Thymus (tissue), 11 donors: Measurements from ENCODE around the gene ZYG11B. TPM values are rescaled to one million over a fixed set of nuclear protein-coding genes. Genes with fewer than 3 reads are reported as not detected.
"Not testable (repeated sequence)": the region's sequence is repeated elsewhere in the genome, so short reads cannot be mapped to it uniquely, and the experiment has no call there.

Experiments used
- DNase-seq, 9 donors: peaks; one replicate each; pipeline ENCODE4 v3.0.0-alpha.2; 2013; ENCODE audit warnings: low spot score in 9 of 9, low read depth in 6 of 9, missing footprints in 1 of 9
- H3K27ac ChIP-seq, 2 donors: one replicate each; pipeline ENCODE4 v1.5.1; 2013; ENCODE audit warnings: control low read depth in 1 of 2, low read depth in 1 of 2, low read length in 1 of 2, mild to moderate bottlenecking in 1 of 2, moderate library complexity in 1 of 2
- H3K27me3 ChIP-seq, 2 donors: one replicate each; pipeline ENCODE4 v1.5.1; 2013; ENCODE audit warnings: low read length in 1 of 2; ENCODE audit not compliant: control insufficient read depth in 2 of 2, insufficient read depth in 1 of 2
- H3K36me3 ChIP-seq, 2 donors: one replicate each; pipeline ENCODE4 v1.5.1; 2013; ENCODE audit warnings: low read length in 1 of 2, mild to moderate bottlenecking in 1 of 2, moderate library complexity in 1 of 2; ENCODE audit not compliant: control insufficient read depth in 2 of 2, insufficient read depth in 2 of 2
- H3K4me1 ChIP-seq, 2 donors: one replicate each; pipeline ENCODE4 v1.5.1; 2013; ENCODE audit warnings: low read length in 2 of 2; ENCODE audit not compliant: control insufficient read depth in 2 of 2, insufficient read depth in 2 of 2
- H3K4me3 ChIP-seq, 2 donors: one replicate each; pipeline ENCODE4 v1.5.1; 2013; ENCODE audit warnings: low read length in 2 of 2, control low read depth in 1 of 2, mild to moderate bottlenecking in 1 of 2
- H3K9me3 ChIP-seq, 2 donors: one replicate each; pipeline ENCODE4 v1.5.1; 2013; ENCODE audit warnings: low read length in 1 of 2, mild to moderate bottlenecking in 1 of 2; ENCODE audit not compliant: control insufficient read depth in 2 of 2, insufficient read depth in 1 of 2
- WGBS: extraction: QIAGEN DNeasy Blood & Tissue Kit; methylation state at CpG from one replicate; pipeline ENCODE4 v1.1.7; 2013; 5-methylcytosine and 5-hydroxymethylcytosine counted together
- polyA plus RNA-seq: library from polyadenylated mRNA; stranded (reverse); fragments of 200-250 nt; gene quantifications from one replicate; pipeline ENCODE4 v1.2.3, GENCODE V29; 2013
- total RNA-seq: library from RNA; stranded (reverse); fragments of 120-200 nt; gene quantifications from one replicate; pipeline ENCODE4 v1.2.4, GENCODE V29; 2013
- donor health status: healthy.

The ZYG11B gene
- total and polyA plus RNA-seq, 2 donors = 9.0 to 10.8 TPM

DNA sequence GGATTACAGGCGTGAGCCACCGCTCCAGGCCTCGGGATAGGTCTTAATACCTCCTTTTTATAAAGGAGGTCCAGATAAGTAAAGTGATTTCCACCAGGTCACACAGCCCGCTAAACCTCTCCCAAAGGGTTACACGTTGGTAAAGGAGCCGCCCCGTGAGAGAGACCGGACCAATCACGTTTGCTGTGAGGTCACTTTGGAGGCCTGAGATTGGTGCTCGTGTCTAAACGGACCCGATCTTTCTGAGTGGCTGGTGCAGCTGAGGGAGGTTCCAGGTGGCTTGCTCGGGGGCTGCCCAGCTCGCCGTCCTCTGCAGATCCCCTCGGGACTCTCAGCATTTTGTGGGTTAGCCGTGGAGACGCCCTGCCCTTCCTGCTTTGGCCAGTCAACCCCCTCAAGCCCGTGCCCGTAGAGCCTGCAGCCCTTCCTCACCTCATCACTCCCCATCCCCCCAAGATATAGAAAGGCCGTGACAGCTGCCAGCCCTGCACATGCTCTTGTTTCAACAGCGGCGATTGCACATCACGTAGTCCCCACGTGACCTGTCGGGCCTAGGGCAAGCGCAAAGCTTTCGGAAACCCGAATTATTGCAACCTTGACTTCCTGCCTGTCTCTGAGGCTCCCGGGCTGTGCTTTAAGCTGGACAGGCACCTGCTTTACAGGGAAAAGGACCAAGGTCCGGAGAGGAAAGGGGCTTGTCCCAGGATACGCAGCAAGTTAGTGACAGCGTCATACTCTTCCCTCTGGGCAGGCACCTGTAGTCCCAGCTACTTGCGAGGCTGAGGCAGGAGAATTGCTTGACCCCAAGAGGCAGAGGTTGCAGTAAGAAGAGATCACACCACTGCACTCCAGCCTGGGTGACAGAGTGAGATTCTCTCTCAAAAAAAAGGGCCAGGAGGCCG, 23.1 kb upstream of the ZYG11B start:
- Histone ChIP-seq H3K4me1 (peaks cover 0 to 15% of the 10 kb centered on the region in 2 donors), H3K9me3 (peaks cover 0 to 5% of the 10 kb centered on the region in 2 donors), H3K27me3 (peaks cover 2 to 4% of the 10 kb centered on the region in 2 donors), H3K27ac (peak overlapping the region; percentile 85 to 89), H3K36me3 (no peaks in the 10 kb centered on the region), H3K4me3 (peak overlapping the region; percentile 50 to 56)
- WGBS = 8% methylated on average over 35 of the region's 35 CpGs
- peak; percentile 63 to 92 (median 78) for DNase-seq

DNA sequence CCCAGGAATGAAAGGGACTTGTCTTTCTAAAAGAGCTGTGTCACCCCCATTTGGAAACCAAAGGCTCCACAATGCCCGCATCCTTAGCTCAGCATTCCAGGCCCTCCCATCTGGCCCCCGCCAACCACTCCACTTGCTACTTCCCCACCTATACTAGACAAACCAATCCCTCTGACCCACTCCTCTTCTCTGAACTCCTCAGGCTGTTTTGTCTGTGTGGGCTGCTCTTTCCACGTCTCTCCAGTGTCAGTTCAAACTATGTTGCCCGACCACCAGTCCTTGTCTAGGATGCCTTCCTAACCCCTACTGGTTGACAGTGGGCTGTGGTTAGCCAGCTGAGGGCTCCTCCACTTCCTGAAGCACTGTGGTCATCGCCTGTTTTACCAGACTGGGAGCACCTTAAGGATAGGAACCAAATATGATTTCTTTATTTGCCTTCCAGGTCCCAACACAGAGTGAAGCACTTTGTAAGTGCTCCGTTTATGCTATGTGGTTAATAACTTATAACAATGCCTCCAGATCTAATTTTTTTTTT, 20.1 kb upstream of the ZYG11B start:
- H3K27ac ChIP-seq = no peak overlapping the region
- H3K27me3 ChIP-seq = no peaks in the 10 kb centered on the region
- H3K4me3 ChIP-seq = no peak overlapping the region
- DNase-seq = no peak
- H3K4me1 ChIP-seq = peaks cover 0 to 11% of the 10 kb centered on the region in 2 donors
- peaks cover 0 to 5% of the 10 kb centered on the region in 2 donors for H3K9me3 ChIP-seq
- no peaks in the 10 kb centered on the region for H3K36me3 ChIP-seq
- 47% methylated on average over 6 of the region's 6 CpGs for WGBS

DNA sequence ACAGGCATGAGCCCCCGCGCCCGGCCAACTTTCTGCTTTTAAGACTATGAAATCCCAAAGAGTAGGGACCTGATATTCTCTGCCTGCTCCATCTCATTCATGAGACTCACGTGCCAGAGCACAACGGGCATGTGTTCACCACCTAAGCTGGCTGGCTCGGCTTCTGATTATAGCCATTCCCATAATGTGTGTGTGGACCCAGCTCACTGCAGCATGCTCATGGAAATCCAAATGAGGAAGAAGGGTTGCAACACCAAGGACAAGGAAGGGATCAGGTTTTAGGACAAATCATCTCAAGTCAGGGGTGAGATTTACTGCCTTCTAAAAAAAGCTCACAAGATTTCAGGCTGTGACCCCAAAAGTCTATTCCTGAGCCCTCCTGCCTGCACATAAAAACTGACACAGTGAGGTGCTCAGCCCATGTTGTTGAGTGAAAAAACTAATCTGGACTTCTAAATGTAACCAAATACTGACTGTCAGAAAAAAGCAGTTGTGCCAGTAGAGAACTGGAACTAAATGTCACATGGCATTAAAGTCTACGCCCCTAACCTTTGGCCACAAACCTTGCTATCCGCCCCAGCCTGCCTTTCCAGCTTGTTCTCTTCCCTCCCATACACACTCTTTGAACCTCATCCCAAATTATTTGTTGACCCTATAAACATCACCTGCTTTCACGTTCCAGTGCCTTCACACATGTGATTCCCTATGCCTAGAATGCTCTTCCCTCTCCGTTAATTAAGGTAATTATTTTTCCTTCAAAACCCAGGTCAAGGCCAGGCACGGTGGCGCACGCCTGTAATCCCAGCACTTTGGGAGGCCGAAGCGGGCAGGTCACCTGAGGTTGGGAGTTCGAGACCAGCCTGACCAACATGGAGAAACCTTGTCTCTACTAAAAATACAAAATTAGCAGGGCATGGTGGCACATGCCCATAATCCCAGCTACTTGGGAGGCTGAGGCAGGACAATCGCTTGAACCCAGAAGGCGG, 19.0 kb upstream of the ZYG11B start:
- H3K4me1 ChIP-seq = peaks cover 0 to 11% of the 10 kb centered on the region in 2 donors
- DNase-seq = no peak
- no peak overlapping the region for H3K27ac ChIP-seq
- 97% methylated on average over 18 of the region's 18 CpGs for WGBS
- H3K4me3 ChIP-seq = no peak overlapping the region
- no peaks in the 10 kb centered on the region for H3K27me3 ChIP-seq
- H3K9me3 ChIP-seq = peaks cover 0 to 5% of the 10 kb centered on the region in 2 donors
- no peaks in the 10 kb centered on the region for H3K36me3 ChIP-seq

DNA sequence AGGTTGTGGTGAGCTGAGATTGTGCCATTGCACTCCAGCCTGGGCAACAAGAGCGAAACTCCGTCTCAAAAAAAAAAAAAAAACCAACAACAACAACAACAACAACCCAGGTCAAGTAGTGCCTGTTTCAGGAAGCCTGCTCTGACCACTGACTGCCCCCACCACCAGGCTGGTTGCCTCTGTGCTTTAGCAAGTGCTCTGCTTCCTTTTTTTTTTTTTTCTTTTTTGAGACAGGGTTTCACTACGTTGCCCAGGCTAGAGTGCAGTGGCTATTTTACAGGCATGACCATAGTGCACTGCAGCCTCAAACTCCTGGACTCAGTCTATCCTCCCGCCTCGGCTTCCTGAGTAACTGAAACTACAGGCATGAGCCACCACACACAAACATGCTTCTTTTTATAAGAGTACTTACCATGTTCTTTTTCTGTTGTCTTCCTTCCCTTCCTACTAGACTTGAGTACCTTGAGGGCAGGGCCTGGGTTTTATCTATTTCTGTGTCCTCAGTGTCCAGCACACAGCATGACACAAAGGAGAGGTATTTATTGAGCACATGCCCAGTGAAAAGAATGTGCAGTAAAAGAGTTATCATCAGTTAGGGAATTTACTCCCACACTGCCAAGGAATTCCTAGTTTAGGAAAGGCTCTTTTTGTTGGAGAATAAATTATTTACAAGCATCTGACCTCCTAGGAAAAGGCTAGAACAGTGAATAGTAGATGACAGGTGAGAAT, 18.2 kb upstream of the ZYG11B start:
- 87% methylated on average over 5 of the region's 5 CpGs for WGBS
- H3K36me3 ChIP-seq = no peaks in the 10 kb centered on the region
- no peaks in the 10 kb centered on the region for H3K27me3 ChIP-seq
- H3K9me3 ChIP-seq = peaks cover 0 to 4% of the 10 kb centered on the region in 2 donors
- no peak overlapping the region for H3K27ac ChIP-seq
- DNase-seq = no peak
- no peak overlapping the region for H3K4me3 ChIP-seq
- peaks cover 0 to 6% of the 10 kb centered on the region in 2 donors for H3K4me1 ChIP-seq

DNA sequence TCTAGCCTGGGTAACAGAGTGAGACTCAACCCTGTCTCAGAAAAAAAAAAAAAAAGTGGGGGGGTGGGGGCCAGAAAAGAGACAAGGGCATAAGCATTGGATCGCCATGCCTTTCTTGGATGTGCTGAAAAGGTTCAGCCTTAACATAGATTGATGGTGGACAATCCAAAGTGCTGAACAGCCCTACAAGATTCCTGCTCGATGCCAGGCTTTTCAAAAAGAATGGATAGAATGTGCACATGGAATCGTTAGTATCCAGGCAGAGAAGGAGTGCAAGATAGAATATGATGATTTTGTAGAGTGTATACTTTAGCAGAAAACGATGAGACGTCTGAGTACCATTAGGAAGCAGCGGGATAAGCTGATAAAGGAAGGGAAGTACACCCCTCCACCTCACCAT, 17.2 kb upstream of the ZYG11B start:
- Histone ChIP-seq H3K4me1 (no peaks in the 10 kb centered on the region), H3K27me3 (no peaks in the 10 kb centered on the region), H3K9me3 (no peaks in the 10 kb centered on the region), H3K27ac (no peak overlapping the region), H3K36me3 (no peaks in the 10 kb centered on the region), H3K4me3 (no peak overlapping the region)
- WGBS = 85% methylated on average over 6 of the region's 6 CpGs
- no peak for DNase-seq

DNA sequence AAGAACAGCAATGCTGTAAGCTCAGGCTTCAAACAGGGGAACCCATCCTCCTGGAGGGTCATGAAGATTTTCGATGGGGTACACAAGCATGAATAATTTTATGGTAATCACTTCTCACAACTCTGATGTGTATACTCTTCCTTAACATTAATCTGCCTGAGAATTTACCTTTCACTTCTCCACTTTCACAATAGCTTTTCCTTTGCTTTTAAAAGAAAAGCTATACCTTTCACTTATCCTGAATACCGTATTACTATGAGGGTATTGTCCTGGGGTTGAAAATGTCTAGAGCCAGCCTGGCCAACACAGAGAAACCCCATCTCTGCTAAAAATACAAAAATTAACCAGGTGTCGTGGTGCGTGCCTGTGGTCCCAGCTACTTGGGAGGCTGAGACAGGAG, 12.7 kb upstream of the ZYG11B start:
- H3K27ac ChIP-seq = no peak overlapping the region
- H3K4me3 ChIP-seq = no peak overlapping the region
- no peaks in the 10 kb centered on the region for H3K36me3 ChIP-seq
- no peaks in the 10 kb centered on the region for H3K27me3 ChIP-seq
- 99% methylated on average over 4 of the region's 4 CpGs for WGBS
- no peaks in the 10 kb centered on the region for H3K4me1 ChIP-seq
- no peak for DNase-seq
- H3K9me3 ChIP-seq = no peaks in the 10 kb centered on the region

DNA sequence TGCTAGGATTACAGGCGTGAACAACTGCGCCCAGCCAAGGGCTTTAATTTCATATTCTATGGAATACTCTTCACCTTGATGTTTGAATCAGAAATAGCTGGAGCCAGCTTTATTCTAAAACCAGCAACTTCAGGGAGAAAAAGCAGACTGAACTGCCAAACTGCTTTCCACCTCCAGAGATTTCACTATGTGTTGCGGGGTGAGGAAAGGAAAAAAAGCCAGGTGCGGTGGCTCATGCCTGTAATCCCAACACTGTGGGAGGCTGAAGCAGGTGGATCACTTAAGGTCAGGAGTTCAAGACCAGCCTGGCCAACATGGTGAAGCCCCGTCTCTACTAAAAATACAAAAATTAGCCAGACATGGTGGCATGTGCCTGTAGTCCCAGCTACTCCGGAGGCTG, 11.0 kb upstream of the ZYG11B start:
- H3K9me3 ChIP-seq, H3K27ac ChIP-seq, H3K36me3 ChIP-seq, H3K4me1 ChIP-seq, DNase-seq, H3K27me3 ChIP-seq, H3K4me3 ChIP-seq: not testable (repeated sequence)
- WGBS = 94% methylated on average over 6 of the region's 6 CpGs

DNA sequence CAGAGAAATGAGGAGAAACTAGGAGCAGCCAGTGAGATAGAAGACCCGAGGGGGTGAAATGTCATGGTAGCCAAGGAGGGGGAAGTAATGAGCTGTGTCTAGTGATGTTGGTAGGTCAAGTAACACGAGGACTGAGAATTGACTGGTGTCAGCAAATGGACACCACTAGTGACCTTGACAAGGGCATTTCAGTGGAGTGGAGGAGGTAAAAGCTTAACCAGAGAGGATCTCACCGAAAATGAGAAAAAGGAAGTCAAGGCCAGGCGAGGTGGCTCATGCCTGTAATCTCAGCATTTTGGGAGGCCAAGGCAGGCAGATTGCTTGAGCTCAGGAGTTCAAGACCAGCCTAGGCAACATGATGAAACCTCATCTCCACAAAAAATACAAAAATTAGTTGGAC, 3.0 kb upstream of the ZYG11B start:
- Histone ChIP-seq H3K36me3 (no peaks in the 10 kb centered on the region), H3K9me3 (no peaks in the 10 kb centered on the region), H3K27ac (no peak overlapping the region), H3K4me3 (no peak overlapping the region), H3K27me3 (no peaks in the 10 kb centered on the region), H3K4me1 (peaks cover 4 to 8% of the 10 kb centered on the region in 2 donors)
- no peak for DNase-seq
- 96% methylated on average over 4 of the region's 4 CpGs for WGBS
